ENCODE measurements around the gene ZNF692. TPM values are rescaled to one million over a fixed set of nuclear protein-coding genes. Genes with fewer than 3 reads are reported as not detected.

The ZNF692 gene
- total and polyA plus RNA-seq, 4 donors = 7.8 to 16.3 (median 10.4) TPM

- peak overlapping the region; percentile 48 to 81 for H3K9ac ChIP-seq (ENCODE audit: low read depth in 1 of 2, low read length in 2 of 2)
- peak overlapping the region; percentile 50 to 96 (median 76) for H3K4me3 ChIP-seq (ENCODE audit: low read depth in 1 of 3, low read length in 3 of 3)
- peak overlapping the region; percentile 99 to 100 for H3K27ac ChIP-seq (ENCODE audit: low read depth in 1 of 2, low read length in 2 of 2)
- TF ChIP-seq YY1 (IDR thresholded peaks at IDR 0.05) (peak; percentile 58), CTCF (IDR thresholded peaks at IDR 0.05; ENCODE audit: low read depth, low read length, missing input control) (no peak), MAX (IDR thresholded peaks at IDR 0.05) (peak; percentile 67), ATF3 (IDR thresholded peaks at IDR 0.05) (no peak), HNF4A (conservative IDR thresholded peaks at IDR 0.05) (peak in 1 of 2 donors; percentile 25), FOXA1 (IDR thresholded peaks at IDR 0.05) (no peak), NR2F2 (IDR thresholded peaks at IDR 0.05) (no peak), JUND (IDR thresholded peaks at IDR 0.05) (peak in 1 of 2 donors; percentile 11), HNF4G (IDR thresholded peaks at IDR 0.05) (no peak), RXRA (IDR thresholded peaks at IDR 0.05) (peak; percentile 80 to 87), REST (IDR thresholded peaks at IDR 0.05) (peak; percentile 81), RAD21 (IDR thresholded peaks at IDR 0.05) (no peak), FOXA2 (IDR thresholded peaks at IDR 0.05) (no peak), SP1 (IDR thresholded peaks at IDR 0.05) (peak; percentile 38), TAF1 (conservative IDR thresholded peaks at IDR 0.05) (peak; percentile 88), ZBTB33 (IDR thresholded peaks at IDR 0.05) (no peak), GABPA (IDR thresholded peaks at IDR 0.05 in 1 of 2, conservative IDR thresholded peaks at IDR 0.05 in 1 of 2) (peak in 1 of 2 donors; percentile 64), EGR1 (IDR thresholded peaks at IDR 0.05; ENCODE audit: low read depth in 2 of 2) (no peak)
- peaks cover 7 to 23% (median 15%) of the 10 kb centered on the region in 4 donors for H3K4me1 ChIP-seq (ENCODE audit: control insufficient read depth in 4 of 4, insufficient read depth in 4 of 4, low read length in 3 of 4)
- DNase-seq (ENCODE audit: low spot score) = peak; percentile 91
- H3K27me3 ChIP-seq (ENCODE audit: control insufficient read depth in 4 of 4, insufficient read depth in 4 of 4, low read length in 3 of 4) = no peaks in the 10 kb centered on the region
- H3K9me3 ChIP-seq (ENCODE audit: control insufficient read depth in 4 of 4, low read length in 3 of 4) = no peaks in the 10 kb centered on the region
- under 1% methylated on average over 82 of the region's 82 CpGs for WGBS
- no peaks in the 10 kb centered on the region for H3K36me3 ChIP-seq (ENCODE audit: control insufficient read depth in 4 of 4, insufficient read depth in 3 of 4, low read depth in 1 of 4, low read length in 3 of 4)
These were observed 20.3 kb downstream of the ZNF692 start for GRCh38 chr1:248838357-248839167.
